Esophagus muscularis mucosa (tissue), 4 donors: Measurements from ENCODE around the gene POLR2H. TPM values are rescaled to one million over a fixed set of nuclear protein-coding genes. Genes with fewer than 3 reads are reported as not detected.

Experiments
- DNase-seq: peaks from one replicate; pipeline ENCODE4 v3.0.0-alpha.2; 2017; ENCODE audit errors: extremely low spot score
- H3K27ac ChIP-seq, 4 donors: fragments of 200-600 bp; sonication (generic); replicated peaks in 1 of 4; 1 replicate in 3 of 4; 2 replicates in 1 of 4; pipeline ENCODE4 v1.5.1; 2016 to 2019; ENCODE audit warnings: mild to moderate bottlenecking in 1 of 4
- H3K27me3 ChIP-seq, 4 donors: fragments of 200-600 bp; sonication (generic); one replicate each; pipeline versions ENCODE4 v1.5.1 to v1.6.0; 2016 to 2019
- H3K36me3 ChIP-seq, 4 donors: fragments of 200-600 bp; sonication (generic); one replicate each; pipeline ENCODE4 v1.5.1; 2016 to 2019
- H3K4me1 ChIP-seq, 4 donors: fragments of 200-600 bp; sonication (generic); one replicate each; pipeline ENCODE4 v1.5.1; 2016 to 2019
- H3K4me3 ChIP-seq, 4 donors: fragments of 200-600 bp; sonication (generic); 1 replicate in 2 of 4; 2 replicates in 2 of 4; pipeline ENCODE4 v1.5.1; 2016 to 2019; ENCODE audit warnings: mild to moderate bottlenecking in 4 of 4, moderate library complexity in 1 of 4
- H3K9me3 ChIP-seq, 4 donors: fragments of 200-600 bp; sonication (generic); 1 replicate in 3 of 4; 2 replicates in 1 of 4; pipeline ENCODE4 v1.5.1; 2016 to 2019
- CTCF ChIP-seq, 3 experiments: fragments of 200-600 bp in 2 of 3; fragments of 450-650 bp in 1 of 3; sonication (generic) in 2 of 3; IDR thresholded peaks; one replicate each; pipeline ENCODE4 v1.5.1; 2017 to 2019; ENCODE audit warnings: antibody characterized with exemption in 3 of 3, mild to moderate bottlenecking in 2 of 3, moderate library complexity in 1 of 3
- EP300 ChIP-seq: sonication (generic); formaldehyde crosslinking; IDR thresholded peaks from one replicate; pipeline ENCODE4 v1.6.1; 2017; ENCODE audit warnings: antibody characterized with exemption
- POLR2A ChIP-seq: fragments of 450-650 bp; IDR thresholded peaks from one replicate; pipeline ENCODE4 v1.6.1; 2017; ENCODE audit warnings: antibody characterized with exemption, moderate library complexity, mild to moderate bottlenecking, low read depth
- POLR2AphosphoS5 ChIP-seq, 2 donors: sonication (generic); formaldehyde crosslinking; IDR thresholded peaks; one replicate each; pipeline ENCODE4 v1.6.1; 2017; ENCODE audit warnings: antibody characterized with exemption in 2 of 2
- WGBS: methylation state at CpG from one replicate; pipeline ENCODE4 v1.1.5; 2018; 5-methylcytosine and 5-hydroxymethylcytosine counted together
- intact Hi-C: fragments of 100-400 bp; cut with DNase I; formaldehyde crosslinking; loops from one replicate; pipeline ENCODE4 v1.15.1; 2023
- total RNA-seq, 4 donors: library from RNA; depleted of rRNA; stranded (reverse); fragments of >200 nt; gene quantifications; one replicate each; pipeline versions ENCODE4 v1.1.0 to v1.2.1, GENCODE V29; 2016

POLR2H gene
- total RNA-seq, 4 donors from 2014 or later, result 36.0 to 52.1 (median 40.4) TPM

- H3K4me1 ChIP-seq, result peaks cover 0 to 36% (median 13%) of the 10 kb centered on the region in 4 donors
- 83% methylated on average over 5 of the region's 8 CpGs for WGBS
- TF ChIP-seq POLR2AphosphoS5 (IDR thresholded peaks at IDR 0.05) (no peak), EP300 (no peak)
- H3K27ac ChIP-seq, result no peak overlapping the region
- H3K27me3 ChIP-seq, result no peaks in the 10 kb centered on the region
- H3K9me3 ChIP-seq, result no peaks in the 10 kb centered on the region
- no peak overlapping the region for H3K4me3 ChIP-seq
- no peak for DNase-seq
- intact Hi-C loops, result no loop called here
- peaks cover 0 to 52% (median 17%) of the 10 kb centered on the region in 4 donors for H3K36me3 ChIP-seq
Observed at GRCh38 chr3:184354754-184355153, 6.8 kb upstream of the POLR2H start.

DNA sequence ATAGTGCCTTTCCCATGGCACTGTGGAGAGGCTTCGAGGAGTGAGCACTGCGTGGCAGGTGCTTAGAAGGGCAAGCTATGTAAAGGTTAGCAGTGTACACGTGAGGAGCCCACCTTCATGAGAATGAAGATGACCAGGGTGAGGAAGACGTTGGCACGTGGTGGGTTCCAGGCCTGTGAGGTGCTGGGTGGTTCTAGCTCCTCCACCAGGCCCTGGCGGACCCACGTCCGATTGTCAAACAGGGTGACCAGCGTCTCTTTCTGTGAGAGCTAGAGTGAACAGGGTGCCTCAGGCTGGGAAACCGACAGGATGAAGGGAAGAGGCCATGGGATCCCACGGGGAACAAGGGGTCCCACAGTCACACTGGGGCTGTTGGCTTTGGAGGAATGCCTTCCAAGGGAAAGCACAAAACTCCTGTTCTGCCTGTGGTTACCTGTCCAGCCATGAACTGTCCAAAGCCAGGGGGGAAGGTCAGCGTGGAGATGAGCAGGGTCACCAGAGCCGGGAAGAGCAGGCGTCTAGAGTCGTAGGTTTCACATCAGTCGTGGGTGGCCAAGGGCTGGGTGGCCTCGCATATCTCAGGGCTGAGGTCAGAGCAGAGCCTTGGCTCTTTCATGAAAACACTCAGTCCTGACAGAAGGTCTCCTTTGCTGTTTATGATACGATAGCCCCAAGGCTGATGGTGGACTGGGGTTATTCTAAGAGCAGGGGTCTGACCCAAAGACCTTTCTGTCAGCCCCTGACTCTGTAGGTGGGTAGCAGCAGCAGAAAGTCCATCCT lies 6.1 kb upstream of the POLR2H start:
- Histone ChIP-seq H3K27me3 (no peaks in the 10 kb centered on the region), H3K4me3 (no peak overlapping the region), H3K36me3 (peaks cover 0 to 52% (median 17%) of the 10 kb centered on the region in 4 donors), H3K4me1 (peaks cover 4 to 40% (median 19%) of the 10 kb centered on the region in 4 donors), H3K27ac (no peak overlapping the region), H3K9me3 (no peaks in the 10 kb centered on the region)
- TF ChIP-seq CTCF (IDR thresholded peaks at IDR 0.05) (no peak), POLR2AphosphoS5 (IDR thresholded peaks at IDR 0.05) (no peak), POLR2A (no peak), EP300 (no peak)
- intact Hi-C loops, result no loop called here
- WGBS, result 85% methylated on average over 17 of the region's 18 CpGs
- no peak for DNase-seq

DNA sequence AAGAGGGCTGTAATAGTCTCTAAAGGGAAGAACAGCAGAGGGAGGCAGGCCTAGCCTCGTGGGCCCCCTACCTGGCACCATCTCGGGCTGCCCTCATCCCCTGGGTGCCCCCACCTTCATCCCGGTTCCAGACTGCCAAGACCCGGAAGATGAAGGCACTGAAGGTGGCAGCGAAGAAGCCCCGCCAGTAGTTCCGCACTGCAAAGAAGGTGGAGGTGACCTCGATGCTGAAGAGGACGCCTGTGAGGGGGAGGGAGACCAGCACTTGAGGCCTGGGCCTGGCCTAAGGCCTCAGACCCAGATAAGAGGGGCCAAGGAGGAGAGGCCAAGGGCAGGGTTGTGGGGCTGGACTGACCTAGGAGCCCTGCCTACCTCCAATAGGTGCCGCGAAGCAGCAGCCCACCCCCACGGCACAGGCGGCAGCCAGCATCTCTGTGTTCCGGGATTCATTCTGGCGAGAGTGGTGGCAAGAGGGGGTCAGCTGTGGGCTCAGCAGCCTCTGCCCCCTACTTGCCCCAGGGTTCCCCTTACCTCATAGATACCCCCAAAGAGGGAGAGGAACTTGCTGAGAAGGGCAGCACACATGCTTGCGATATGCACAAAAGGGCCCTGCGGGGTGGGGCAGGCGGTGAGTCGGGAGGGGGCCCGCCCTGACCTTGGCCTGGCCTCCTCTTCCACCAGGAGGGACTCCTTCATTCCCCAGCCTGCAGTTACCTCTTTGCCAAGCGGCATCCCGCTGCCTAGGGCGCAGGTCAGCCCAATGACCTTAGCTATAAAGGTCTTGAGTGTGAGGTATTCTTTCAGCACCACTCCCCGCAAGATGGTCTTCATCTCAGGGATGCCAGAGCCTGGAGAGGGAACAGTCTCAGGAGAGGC lies 4.0 kb upstream of the POLR2H start:
- 90% methylated on average over 17 of the region's 24 CpGs for WGBS
- H3K27ac ChIP-seq, result no peak overlapping the region

DNA sequence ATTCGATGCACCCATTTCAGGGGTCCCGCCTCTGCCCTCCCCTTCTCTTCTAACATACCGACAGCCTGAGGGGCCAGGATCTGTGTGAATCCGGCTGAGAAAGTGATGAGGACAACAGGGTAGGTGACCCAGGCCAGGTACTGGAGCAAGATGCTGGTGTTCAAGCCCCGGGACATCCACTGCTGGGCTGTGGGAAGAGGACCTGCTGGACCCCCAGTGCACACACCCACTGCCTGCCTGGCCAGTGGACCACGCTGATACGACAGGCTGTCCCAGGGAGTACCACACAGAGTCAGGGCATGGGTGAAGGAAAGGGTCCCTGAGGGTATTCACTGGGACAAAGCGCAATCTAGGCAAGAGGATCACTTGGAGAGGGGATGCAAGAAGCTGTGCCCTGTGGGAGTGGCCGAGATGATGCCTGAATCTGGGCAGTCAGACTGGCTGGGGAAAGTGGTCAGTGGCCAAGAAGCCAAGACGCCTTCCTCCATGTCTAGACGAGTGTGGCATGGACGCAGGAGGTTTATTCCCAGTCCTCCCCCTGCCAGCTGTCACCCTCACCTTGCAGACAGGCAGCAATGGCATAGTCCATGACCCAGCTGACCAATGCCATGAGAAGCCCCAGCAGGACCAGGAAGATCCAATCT lies 3.3 kb upstream of the POLR2H start:
- WGBS, result 92% methylated on average over 6 of the region's 12 CpGs
- no peaks in the 10 kb centered on the region for H3K9me3 ChIP-seq
- DNase-seq, result no peak
- no peak for TF ChIP-seq POLR2AphosphoS5 (IDR thresholded peaks at IDR 0.05)
- no peak for TF ChIP-seq EP300
- no peak for TF ChIP-seq POLR2A
- TF ChIP-seq CTCF (IDR thresholded peaks at IDR 0.05), result no peak
- H3K27ac ChIP-seq, result no peak overlapping the region
- intact Hi-C loops, result no loop called here
- no peak overlapping the region for H3K4me3 ChIP-seq
- H3K4me1 ChIP-seq, result peaks cover 10 to 36% (median 23%) of the 10 kb centered on the region in 4 donors
- no peaks in the 10 kb centered on the region for H3K27me3 ChIP-seq
- peaks cover 0 to 41% (median 17%) of the 10 kb centered on the region in 4 donors for H3K36me3 ChIP-seq

More for the DNA sequence above, 4.0 kb upstream of the POLR2H start:
- no peaks in the 10 kb centered on the region for H3K9me3 ChIP-seq
- H3K36me3 ChIP-seq, result peaks cover 0 to 47% (median 17%) of the 10 kb centered on the region in 4 donors
- no peak overlapping the region for H3K4me3 ChIP-seq
- peaks cover 10 to 36% (median 23%) of the 10 kb centered on the region in 4 donors for H3K4me1 ChIP-seq
- intact Hi-C loops, result no loop called here
- no peak for DNase-seq
- no peak for TF ChIP-seq POLR2AphosphoS5 (IDR thresholded peaks at IDR 0.05)
- TF ChIP-seq EP300, result no peak
- TF ChIP-seq POLR2A, result no peak
- no peak for TF ChIP-seq CTCF (IDR thresholded peaks at IDR 0.05)
- H3K27me3 ChIP-seq, result no peaks in the 10 kb centered on the region
